A673 (cell line): ENCODE data around the gene TULP3. TPM values are rescaled to one million over a fixed set of nuclear protein-coding genes. Genes with fewer than 3 reads are reported as not detected.

Experiments
- BruUV-seq: library from RNA; stranded (reverse); fragments of 400-500 nt; replicated peaks from 2 replicates; lab custom pipeline; 2021; lab: Mats Ljungman, UMichigan
- CTCF ChIA-PET: fragments of 300-600 bp; sonication (Branson Sonifier 250); formaldehyde crosslinking; loops from one replicate; lab custom pipeline; 2022; ENCODE audit warnings: antibody characterized with exemption; lab: Charles Lee
- POLR2A ChIA-PET: fragments of 300-600 bp; sonication (Branson Sonifier 250); formaldehyde crosslinking; loops from one replicate; lab custom pipeline; 2022; ENCODE audit warnings: antibody characterized with exemption; ENCODE audit not compliant: low non-redundant PET; lab: Charles Lee
- DNase-seq: peaks from one replicate; pipeline ENCODE4 v3.0.0-alpha.2; 2015; ENCODE audit warnings: low spot score
- H3K27ac ChIP-seq: fragments of 200-600 bp; sonication (generic); 2 replicates; pipeline ENCODE4 v1.5.1; 2016; ENCODE audit warnings: mixed run types, low read depth, mild to moderate bottlenecking, mixed read lengths, antibody characterized with exemption, low read length; ENCODE audit not compliant: poor library complexity, severe bottlenecking
- H3K27me3 ChIP-seq: fragments of 200-600 bp; sonication (generic); replicated peaks from 2 replicates; pipeline ENCODE4 v1.6.1; 2017; ENCODE audit warnings: mixed run types, low read depth, mild to moderate bottlenecking, mixed read lengths, antibody characterized with exemption, low read length; ENCODE audit not compliant: insufficient read depth, poor library complexity
- H3K36me3 ChIP-seq: fragments of 200-600 bp; sonication (generic); 2 replicates; pipeline ENCODE4 v1.6.1; 2016; ENCODE audit warnings: mixed run types, mild to moderate bottlenecking, mixed read lengths, antibody characterized with exemption, low read length; ENCODE audit not compliant: insufficient read depth, poor library complexity, severe bottlenecking
- H3K4me1 ChIP-seq: fragments of 200-600 bp; sonication (generic); 2 replicates; pipeline ENCODE4 v1.6.1; 2017; ENCODE audit warnings: mixed run types, mild to moderate bottlenecking, mixed read lengths, antibody characterized with exemption, low read length; ENCODE audit not compliant: insufficient read depth, poor library complexity, severe bottlenecking
- H3K4me3 ChIP-seq: fragments of 200-600 bp; sonication (generic); 2 replicates; pipeline ENCODE4 v1.5.1; 2016; ENCODE audit warnings: low read depth, mixed run types, mild to moderate bottlenecking, mixed read lengths, low read length; ENCODE audit not compliant: poor library complexity, severe bottlenecking
- H3K9me3 ChIP-seq: fragments of 200-600 bp; sonication (generic); 2 replicates; pipeline ENCODE4 v1.6.1; 2016; ENCODE audit warnings: mixed run types, low read depth, mild to moderate bottlenecking, mixed read lengths, antibody characterized with exemption, low read length; ENCODE audit not compliant: poor library complexity, severe bottlenecking
- CTCF ChIP-seq: fragments of 300-800, 200-600 bp; sonication (generic); conservative IDR thresholded peaks from 2 replicates; pipeline ENCODE4 v1.5.1; 2017; ENCODE audit warnings: low read depth, mild to moderate bottlenecking, antibody characterized with exemption, low read length, moderate library complexity, mixed read lengths
- EZH2 ChIP-seq: fragments of 200-600 bp; sonication (generic); IDR thresholded peaks from 2 replicates; pipeline ENCODE4 v1.6.1; 2017; ENCODE audit warnings: borderline replicate concordance, low read depth, mild to moderate bottlenecking, mixed read lengths, antibody characterized with exemption, low read length; ENCODE audit not compliant: poor library complexity, severe bottlenecking
- intact Hi-C: fragments of 100-400 bp; cut with micrococcal nuclease; formaldehyde crosslinking; loops from one replicate; pipeline ENCODE4 v1.10.0; 2022; ENCODE audit not compliant: unreplicated experiment
- total RNA-seq: library from RNA; stranded (reverse); gene quantifications from 2 replicates; pipeline ENCODE4 v1.2.3, GENCODE V29; 2021

Gene TULP3
- total RNA-seq, 1 experiment from 2014 or later: 48.1 TPM

- Histone ChIP-seq H3K4me3 (no peak overlapping the region), H3K27me3 (no peaks in the 10 kb centered on the region), H3K9me3 (no peaks in the 10 kb centered on the region), H3K36me3 (peaks cover 4% of the 10 kb centered on the region), H3K4me1 (peaks cover 5% of the 10 kb centered on the region), H3K27ac (no peak overlapping the region)
- BruUV-seq: no TSS peak
- TF ChIP-seq EZH2: no peak
- TF ChIP-seq CTCF: no peak
- no peak for DNase-seq
- POLR2A ChIA-PET: no interaction called here
- intact Hi-C loops: no loop called here
- CTCF ChIA-PET: interaction anchor here (0.6 kb wide), 1 partner anchor 86 kb away, joined by 10 read pairs; no protein-coding TSS in a partner anchor
Observed at GRCh38 chr12:2970744-2971143, 80.1 kb downstream of the TULP3 start.

DNA sequence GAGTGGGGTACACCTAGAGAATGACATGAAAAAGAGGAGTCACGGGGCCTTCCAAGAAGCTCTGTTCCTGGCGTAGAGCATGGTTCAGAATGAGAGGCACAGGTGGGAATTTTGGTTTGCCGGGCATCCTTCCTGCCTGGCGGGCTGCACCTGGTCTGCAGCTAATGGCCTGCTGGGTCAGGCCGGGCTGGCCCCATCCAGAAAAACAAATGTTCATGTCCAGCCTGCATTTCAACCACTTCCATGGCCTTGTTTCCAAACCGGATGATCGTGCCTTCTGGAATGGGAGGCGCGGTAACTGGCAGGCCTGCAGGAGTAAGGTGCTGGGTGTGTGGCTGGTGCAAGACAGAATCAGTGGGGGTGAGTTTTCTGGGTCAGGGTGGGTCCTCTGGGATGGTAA, 82.9 kb downstream of the TULP3 start:
- BruUV-seq: no TSS peak
- no peak for DNase-seq
- Histone ChIP-seq H3K36me3 (peaks cover 3% of the 10 kb centered on the region), H3K9me3 (no peaks in the 10 kb centered on the region), H3K27me3 (no peaks in the 10 kb centered on the region), H3K27ac (no peak overlapping the region), H3K4me3 (no peak overlapping the region), H3K4me1 (peaks cover 5% of the 10 kb centered on the region)
- ChIA-PET POLR2A (no interaction called here), CTCF (interaction anchor here (0.6 kb wide), 1 partner anchor 349 kb away, joined by 6 read pairs; no protein-coding TSS in a partner anchor)
- TF ChIP-seq CTCF: no peak
- TF ChIP-seq EZH2: no peak
- intact Hi-C loops: no loop called here

DNA sequence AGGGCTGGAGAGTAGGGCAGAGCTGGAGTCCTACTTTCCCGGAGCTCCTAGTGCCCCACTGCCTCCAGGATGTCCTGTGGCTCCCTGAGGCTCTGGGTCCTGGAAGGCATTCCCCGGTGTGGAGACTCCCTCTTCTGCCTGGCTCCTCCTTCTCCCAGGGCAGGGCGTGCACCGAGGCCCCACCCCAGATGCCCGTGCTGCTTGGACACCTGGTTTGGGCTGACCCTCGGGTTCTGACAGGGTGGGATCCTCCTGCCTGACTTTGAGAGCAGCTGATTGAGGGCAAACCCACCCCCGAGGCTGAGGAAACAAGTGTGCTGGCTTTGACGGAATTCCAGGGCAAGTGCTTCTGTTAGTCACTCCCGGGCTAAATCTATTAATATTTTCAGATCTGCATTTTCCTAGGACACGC, 83.9 kb downstream of the TULP3 start:
- intact Hi-C loops: no loop called here
- ChIA-PET POLR2A (no interaction called here), CTCF (no interaction called here)
- Histone ChIP-seq H3K4me1 (peaks cover 5% of the 10 kb centered on the region), H3K4me3 (no peak overlapping the region), H3K27me3 (no peaks in the 10 kb centered on the region), H3K36me3 (no peaks in the 10 kb centered on the region), H3K27ac (no peak overlapping the region), H3K9me3 (no peaks in the 10 kb centered on the region)
- TF ChIP-seq CTCF (no peak), EZH2 (no peak)
- DNase-seq: no peak
- BruUV-seq: no TSS peak
